ENCODE measurements around the gene CDC14B. TPM values are rescaled to one million over a fixed set of nuclear protein-coding genes. Genes with fewer than 3 reads are reported as not detected.

The CDC14B gene
- polyA plus RNA-seq, 2 donors, result 1.8 to 2.1 TPM

DNA sequence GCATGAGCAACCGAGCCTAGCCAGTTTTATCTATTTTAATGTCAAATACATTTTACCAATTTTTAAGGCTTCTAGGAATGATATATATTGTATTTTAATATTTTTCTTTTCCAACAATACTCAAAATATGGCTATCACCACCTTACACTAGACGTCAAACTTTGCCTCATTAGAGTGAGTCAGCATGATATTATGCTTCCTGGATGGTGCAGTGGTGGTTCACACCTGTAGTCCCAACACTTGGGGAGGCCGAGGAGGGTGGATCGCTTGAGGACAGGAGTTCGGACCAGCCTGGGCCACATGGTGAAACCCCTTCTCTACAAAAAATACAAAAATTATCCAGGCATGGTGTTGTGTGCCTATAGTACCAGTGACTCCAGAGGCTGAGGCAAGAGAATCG, 7.3 kb upstream of the CDC14B start:
- Histone ChIP-seq H3K36me3 (ENCODE audit: control insufficient read depth in 2 of 2, insufficient read depth in 2 of 2, low read length in 1 of 2) (no peaks in the 10 kb centered on the region), H3K4me3 (ENCODE audit: low read depth in 1 of 2, low read length in 2 of 2) (no peak overlapping the region), H3K27ac (ENCODE audit: low read depth in 2 of 2, low read length in 1 of 2) (no peak overlapping the region), H3K4me1 (ENCODE audit: control insufficient read depth in 2 of 2, insufficient read depth in 2 of 2, low read length in 1 of 2) (no peaks in the 10 kb centered on the region), H3K9me3 (ENCODE audit: control insufficient read depth in 2 of 2, insufficient read depth in 1 of 2, low read depth in 1 of 2, low read length in 1 of 2) (no peaks in the 10 kb centered on the region), H3K27me3 (ENCODE audit: control insufficient read depth in 1 of 2, insufficient read depth in 2 of 2, low read length in 2 of 2) (no peaks in the 10 kb centered on the region)
- WGBS, 2 donors, result 82 to 87% methylated on average over 6 of the region's 6 CpGs

DNA sequence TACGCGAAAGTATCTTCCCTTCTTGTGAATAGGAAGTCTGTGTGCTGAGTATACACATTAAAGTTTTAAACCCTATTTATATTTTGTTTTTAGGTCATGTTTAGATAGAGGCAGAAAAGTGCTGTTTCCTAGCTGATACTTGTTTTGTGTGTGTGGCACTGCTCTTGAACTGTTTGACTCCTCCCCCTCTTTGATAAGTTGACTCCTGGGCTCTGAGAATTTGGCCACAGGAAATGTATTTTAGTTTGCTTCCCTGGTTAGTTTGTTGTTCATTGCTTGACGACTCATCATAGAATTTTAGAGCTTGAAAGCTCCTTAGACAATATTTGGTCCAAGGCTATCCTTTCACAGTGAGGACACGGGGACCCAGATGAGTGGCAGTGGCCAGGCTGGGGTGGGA, 2.0 kb upstream of the CDC14B start:
- no peak overlapping the region for H3K4me3 ChIP-seq (ENCODE audit: low read depth in 1 of 2, low read length in 2 of 2)
- no peaks in the 10 kb centered on the region for H3K27me3 ChIP-seq (ENCODE audit: control insufficient read depth in 1 of 2, insufficient read depth in 2 of 2, low read length in 2 of 2)
- no peaks in the 10 kb centered on the region for H3K4me1 ChIP-seq (ENCODE audit: control insufficient read depth in 2 of 2, insufficient read depth in 2 of 2, low read length in 1 of 2)
- no peak overlapping the region for H3K27ac ChIP-seq (ENCODE audit: low read depth in 2 of 2, low read length in 1 of 2)
- no peaks in the 10 kb centered on the region for H3K9me3 ChIP-seq (ENCODE audit: control insufficient read depth in 2 of 2, insufficient read depth in 1 of 2, low read depth in 1 of 2, low read length in 1 of 2)
- H3K36me3 ChIP-seq (ENCODE audit: control insufficient read depth in 2 of 2, insufficient read depth in 2 of 2, low read length in 1 of 2), result no peaks in the 10 kb centered on the region
- WGBS, 2 donors, result 75 to 77% methylated on average over 4 of the region's 4 CpGs

- H3K27ac ChIP-seq (ENCODE audit: low read depth in 2 of 2, low read length in 1 of 2), result no peak overlapping the region
- H3K27me3 ChIP-seq (ENCODE audit: control insufficient read depth in 1 of 2, insufficient read depth in 2 of 2, low read length in 2 of 2), result no peaks in the 10 kb centered on the region
Measured at GRCh38 chr9:96620832-96621269, 1.2 kb upstream of the CDC14B start.

GRCh38 chr9:96620181-96620514, 505 bp upstream of the CDC14B start:
- H3K36me3 ChIP-seq (ENCODE audit: control insufficient read depth in 2 of 2, insufficient read depth in 2 of 2, low read length in 1 of 2), result no peaks in the 10 kb centered on the region
- H3K9me3 ChIP-seq (ENCODE audit: control insufficient read depth in 2 of 2, insufficient read depth in 1 of 2, low read depth in 1 of 2, low read length in 1 of 2), result no peaks in the 10 kb centered on the region
- H3K27me3 ChIP-seq (ENCODE audit: control insufficient read depth in 1 of 2, insufficient read depth in 2 of 2, low read length in 2 of 2), result no peaks in the 10 kb centered on the region
- 37 to 45% methylated on average over 11 of the region's 11 CpGs for WGBS, 2 donors
- no peaks in the 10 kb centered on the region for H3K4me1 ChIP-seq (ENCODE audit: control insufficient read depth in 2 of 2, insufficient read depth in 2 of 2, low read length in 1 of 2)
- peak overlapping the region in 1 of 2 donors; percentile 85 for H3K4me3 ChIP-seq (ENCODE audit: low read depth in 1 of 2, low read length in 2 of 2)
- H3K27ac ChIP-seq (ENCODE audit: low read depth in 2 of 2, low read length in 1 of 2), result no peak overlapping the region

More at GRCh38 chr9:96620832-96621269, 1.2 kb upstream of the CDC14B start:
- Histone ChIP-seq H3K36me3 (ENCODE audit: control insufficient read depth in 2 of 2, insufficient read depth in 2 of 2, low read length in 1 of 2) (no peaks in the 10 kb centered on the region), H3K4me1 (ENCODE audit: control insufficient read depth in 2 of 2, insufficient read depth in 2 of 2, low read length in 1 of 2) (no peaks in the 10 kb centered on the region), H3K4me3 (ENCODE audit: low read depth in 1 of 2, low read length in 2 of 2) (no peak overlapping the region), H3K9me3 (ENCODE audit: control insufficient read depth in 2 of 2, insufficient read depth in 1 of 2, low read depth in 1 of 2, low read length in 1 of 2) (no peaks in the 10 kb centered on the region)
- WGBS, 2 donors, result 64 to 72% methylated on average over 7 of the region's 7 CpGs

DNA sequence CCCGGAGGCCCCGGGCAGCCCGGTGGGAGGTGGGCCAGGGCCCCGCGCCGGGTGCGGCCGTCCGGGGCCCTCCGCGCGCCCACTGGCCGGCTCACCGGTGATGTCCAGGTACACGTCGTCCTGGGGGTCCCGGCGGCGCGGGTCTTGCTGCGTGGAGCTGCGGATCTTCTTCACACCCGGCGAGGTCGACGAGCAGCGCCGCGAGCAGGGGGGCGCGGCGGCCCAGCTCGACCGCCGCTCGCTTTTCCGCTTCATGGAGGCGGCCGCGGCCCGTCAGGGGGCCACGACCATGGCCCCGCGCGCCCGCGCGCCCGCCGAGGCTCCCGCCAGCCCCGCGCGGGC, 548 bp downstream of the CDC14B start:
- WGBS, 2 donors, result 1% methylated on average over 46 to 54 of the region's 54 CpGs
- H3K27ac ChIP-seq (ENCODE audit: low read depth in 2 of 2, low read length in 1 of 2), result peak overlapping the region; percentile 70 to 84
- H3K4me3 ChIP-seq (ENCODE audit: low read depth in 1 of 2, low read length in 2 of 2), result peak overlapping the region; percentile 66 to 85
- H3K4me1 ChIP-seq (ENCODE audit: control insufficient read depth in 2 of 2, insufficient read depth in 2 of 2, low read length in 1 of 2), result no peaks in the 10 kb centered on the region
- no peaks in the 10 kb centered on the region for H3K9me3 ChIP-seq (ENCODE audit: control insufficient read depth in 2 of 2, insufficient read depth in 1 of 2, low read depth in 1 of 2, low read length in 1 of 2)
- no peaks in the 10 kb centered on the region for H3K27me3 ChIP-seq (ENCODE audit: control insufficient read depth in 1 of 2, insufficient read depth in 2 of 2, low read length in 2 of 2)
- H3K36me3 ChIP-seq (ENCODE audit: control insufficient read depth in 2 of 2, insufficient read depth in 2 of 2, low read length in 1 of 2), result no peaks in the 10 kb centered on the region

GRCh38 chr9:96618209-96619123, 1.2 kb downstream of the CDC14B start:
- Histone ChIP-seq H3K4me3 (ENCODE audit: low read depth in 1 of 2, low read length in 2 of 2) (peak overlapping the region; percentile 66 to 85), H3K27ac (ENCODE audit: low read depth in 2 of 2, low read length in 1 of 2) (peak overlapping the region; percentile 70 to 84), H3K36me3 (ENCODE audit: control insufficient read depth in 2 of 2, insufficient read depth in 2 of 2, low read length in 1 of 2) (no peaks in the 10 kb centered on the region), H3K9me3 (ENCODE audit: control insufficient read depth in 2 of 2, insufficient read depth in 1 of 2, low read depth in 1 of 2, low read length in 1 of 2) (no peaks in the 10 kb centered on the region), H3K4me1 (ENCODE audit: control insufficient read depth in 2 of 2, insufficient read depth in 2 of 2, low read length in 1 of 2) (no peaks in the 10 kb centered on the region), H3K27me3 (ENCODE audit: control insufficient read depth in 1 of 2, insufficient read depth in 2 of 2, low read length in 2 of 2) (no peaks in the 10 kb centered on the region)
- WGBS, 2 donors, result 6% methylated on average over 68 to 69 of the region's 69 CpGs

DNA sequence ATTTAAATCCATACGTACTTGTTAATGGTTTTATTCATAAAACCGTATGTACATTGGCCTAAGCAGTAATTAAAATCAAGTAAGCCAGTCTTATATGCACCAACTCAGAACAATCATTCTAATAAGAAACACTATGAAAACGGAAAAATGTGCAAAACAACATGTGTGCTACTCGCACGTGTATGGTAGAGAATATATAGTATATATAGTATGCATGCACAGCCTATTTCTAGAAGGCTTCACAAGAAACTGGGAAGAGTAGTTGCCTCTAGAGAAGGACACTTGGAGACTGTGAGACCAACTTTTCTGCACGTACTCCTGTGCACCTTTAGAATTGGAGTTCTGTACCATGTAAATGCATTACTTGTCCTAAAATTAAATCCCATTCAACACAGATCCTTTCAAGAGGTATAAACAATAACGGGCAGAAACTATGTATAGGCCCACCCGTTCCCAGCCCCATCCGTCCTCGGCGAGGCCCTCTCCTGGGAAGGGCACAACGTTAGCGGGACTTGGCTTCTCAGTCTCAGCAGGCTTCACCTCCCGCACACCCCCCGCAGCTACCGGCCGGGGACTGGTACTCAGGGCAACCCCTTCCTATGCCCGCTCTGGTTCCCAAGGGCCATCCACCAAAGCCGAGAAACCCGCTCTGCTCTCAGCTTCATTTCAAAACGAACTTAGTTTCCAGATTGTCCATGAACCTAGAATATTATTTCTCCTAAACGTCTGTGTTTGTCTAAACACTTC, 2.0 kb downstream of the CDC14B start:
- no peaks in the 10 kb centered on the region for H3K9me3 ChIP-seq (ENCODE audit: control insufficient read depth in 2 of 2, insufficient read depth in 1 of 2, low read depth in 1 of 2, low read length in 1 of 2)
- no peak overlapping the region for H3K4me3 ChIP-seq (ENCODE audit: low read depth in 1 of 2, low read length in 2 of 2)
- H3K27ac ChIP-seq (ENCODE audit: low read depth in 2 of 2, low read length in 1 of 2), result peak overlapping the region; percentile 70 to 73
- 71 to 76% methylated on average over 22 of the region's 22 CpGs for WGBS, 2 donors
- H3K36me3 ChIP-seq (ENCODE audit: control insufficient read depth in 2 of 2, insufficient read depth in 2 of 2, low read length in 1 of 2), result no peaks in the 10 kb centered on the region
- no peaks in the 10 kb centered on the region for H3K27me3 ChIP-seq (ENCODE audit: control insufficient read depth in 1 of 2, insufficient read depth in 2 of 2, low read length in 2 of 2)
- H3K4me1 ChIP-seq (ENCODE audit: control insufficient read depth in 2 of 2, insufficient read depth in 2 of 2, low read length in 1 of 2), result no peaks in the 10 kb centered on the region

DNA sequence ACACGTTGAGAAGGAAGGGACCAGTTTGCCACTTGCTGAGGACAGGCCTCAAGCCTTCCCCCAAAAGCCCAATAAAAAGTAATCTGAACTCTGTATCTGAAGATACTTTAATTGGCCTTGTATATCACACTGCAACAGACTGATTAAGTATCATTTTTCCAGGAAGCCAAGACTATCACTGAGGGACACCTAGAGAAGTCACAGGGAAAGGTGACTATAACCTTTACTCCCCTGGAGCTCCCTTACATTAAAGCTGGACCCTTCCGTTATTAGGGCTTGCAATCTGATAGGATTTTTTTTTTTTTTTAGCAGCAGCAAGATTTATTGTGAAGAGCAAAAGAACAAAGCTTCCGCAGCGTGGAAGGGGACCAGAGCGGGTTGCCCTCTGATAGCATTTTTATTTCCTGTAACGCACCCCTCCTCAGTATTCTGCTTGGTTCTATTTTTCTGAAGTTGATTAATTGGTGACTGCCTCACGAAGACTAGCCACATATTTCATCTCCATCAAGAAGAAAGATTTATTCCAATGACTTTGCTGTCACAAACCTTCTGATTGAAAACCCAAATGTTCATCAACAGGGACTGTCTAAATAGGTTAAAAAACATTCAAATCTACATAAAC, 2.7 kb downstream of the CDC14B start:
- no peak overlapping the region for H3K4me3 ChIP-seq (ENCODE audit: low read depth in 1 of 2, low read length in 2 of 2)
- WGBS, 2 donors, result 86 to 87% methylated on average over 7 of the region's 7 CpGs
- no peak overlapping the region for H3K27ac ChIP-seq (ENCODE audit: low read depth in 2 of 2, low read length in 1 of 2)

DNA sequence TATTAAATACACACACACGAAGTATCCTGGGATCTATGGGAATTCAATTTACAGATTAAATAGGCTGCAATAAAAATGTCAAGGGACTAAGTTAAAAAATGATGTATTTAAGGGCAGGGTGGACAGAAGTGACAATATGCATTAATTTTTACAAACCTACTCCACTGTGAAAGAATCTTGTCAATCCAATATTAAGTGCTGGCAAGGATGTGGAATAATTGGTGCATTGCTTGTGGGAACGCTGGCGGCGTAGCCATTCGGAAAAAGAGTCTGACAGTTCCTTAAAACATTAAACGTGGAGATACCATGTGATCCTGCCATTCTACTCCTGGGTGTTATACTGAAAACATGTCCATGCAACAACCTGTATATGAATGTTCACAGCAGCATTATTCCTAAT, 4.2 kb downstream of the CDC14B start:
- H3K4me3 ChIP-seq (ENCODE audit: low read depth in 1 of 2, low read length in 2 of 2), result no peak overlapping the region
- H3K27me3 ChIP-seq (ENCODE audit: control insufficient read depth in 1 of 2, insufficient read depth in 2 of 2, low read length in 2 of 2), result no peaks in the 10 kb centered on the region
- H3K36me3 ChIP-seq (ENCODE audit: control insufficient read depth in 2 of 2, insufficient read depth in 2 of 2, low read length in 1 of 2), result no peaks in the 10 kb centered on the region
- H3K4me1 ChIP-seq (ENCODE audit: control insufficient read depth in 2 of 2, insufficient read depth in 2 of 2, low read length in 1 of 2), result no peaks in the 10 kb centered on the region
- H3K27ac ChIP-seq (ENCODE audit: low read depth in 2 of 2, low read length in 1 of 2), result no peak overlapping the region
- WGBS, 2 donors, result 83 to 84% methylated on average over 6 of the region's 6 CpGs
- no peaks in the 10 kb centered on the region for H3K9me3 ChIP-seq (ENCODE audit: control insufficient read depth in 2 of 2, insufficient read depth in 1 of 2, low read depth in 1 of 2, low read length in 1 of 2)

More for the DNA sequence above, 2.7 kb downstream of the CDC14B start:
- H3K4me1 ChIP-seq (ENCODE audit: control insufficient read depth in 2 of 2, insufficient read depth in 2 of 2, low read length in 1 of 2), result no peaks in the 10 kb centered on the region
- H3K9me3 ChIP-seq (ENCODE audit: control insufficient read depth in 2 of 2, insufficient read depth in 1 of 2, low read depth in 1 of 2, low read length in 1 of 2), result no peaks in the 10 kb centered on the region
- H3K36me3 ChIP-seq (ENCODE audit: control insufficient read depth in 2 of 2, insufficient read depth in 2 of 2, low read length in 1 of 2), result no peaks in the 10 kb centered on the region
- H3K27me3 ChIP-seq (ENCODE audit: control insufficient read depth in 1 of 2, insufficient read depth in 2 of 2, low read length in 2 of 2), result no peaks in the 10 kb centered on the region

Measured in esophagus (tissue), 2 donors.